Uterine smooth muscle cell (primary cell): ENCODE results near the gene LY6G5C. TPM values are rescaled to one million over a fixed set of nuclear protein-coding genes. Genes with fewer than 3 reads are reported as not detected.

Experiments
- total RNA-seq: library from RNA; depleted of rRNA; stranded (reverse); fragments of >200 nt; gene quantifications from 2 replicates; pipeline ENCODE4 v1.2.3, GENCODE V29; 2014

The LY6G5C gene
- total RNA-seq, 1 donor from 2014 or later, result 0.37 TPM

Other genes starting within 250 kb of the LY6G5C start
- gene MICB, start 182.9 kb downstream of the LY6G5C start, total RNA-seq, result 11.6 and 21.9 TPM in 2 replicates
- gene MCCD1, start 152.1 kb downstream of the LY6G5C start, total RNA-seq, result not detected in 2 replicates
- 355 and 485 TPM in 2 replicates for gene DDX39B, start 139.1 kb downstream of the LY6G5C start, total RNA-seq
- 2.0 and 3.0 TPM in 2 replicates for gene ATP6V1G2, start 134.5 kb downstream of the LY6G5C start, total RNA-seq
- 26.0 and 36.1 TPM in 2 replicates for gene NFKBIL1, start 133.5 kb downstream of the LY6G5C start, total RNA-seq
- not detected in 2 replicates for gene LTA, start 108.8 kb downstream of the LY6G5C start, total RNA-seq
- gene TNF, start 105.5 kb downstream of the LY6G5C start, total RNA-seq, result not detected in 2 replicates
- gene LTB, start 98.6 kb downstream of the LY6G5C start, total RNA-seq, result 0.25 TPM in 1 of 2 replicates, not detected in the other
- gene LST1, start 94.8 kb downstream of the LY6G5C start, total RNA-seq, result not detected in 2 replicates
- not detected in 2 replicates for gene NCR3, start 88.1 kb downstream of the LY6G5C start, total RNA-seq
- not detected in 2 replicates for gene AIF1, start 65.8 kb downstream of the LY6G5C start, total RNA-seq
- 42.2 and 46.1 TPM in 2 replicates for gene PRRC2A, start 60.4 kb downstream of the LY6G5C start, total RNA-seq
- gene BAG6, start 28.4 kb downstream of the LY6G5C start, total RNA-seq, result 122 and 128 TPM in 2 replicates
- gene APOM, start 25.2 kb downstream of the LY6G5C start, total RNA-seq, result 0.89 and 1.2 TPM in 2 replicates
- 22.6 and 28.4 TPM in 2 replicates for gene C6orf47, start 20.3 kb downstream of the LY6G5C start, total RNA-seq
- 13.0 and 18.5 TPM in 2 replicates for gene GPANK1, start 16.1 kb downstream of the LY6G5C start, total RNA-seq
- 82.2 and 114 TPM in 2 replicates for gene CSNK2B, start 15.0 kb downstream of the LY6G5C start, total RNA-seq
- gene LY6G5B, start 11.1 kb downstream of the LY6G5C start, total RNA-seq, result 3.0 and 3.4 TPM in 2 replicates
- gene ABHD16A, start 22.3 kb upstream of the LY6G5C start, total RNA-seq, result 42.8 and 50.0 TPM in 2 replicates
- not detected in 2 replicates for gene LY6G6F, start 25.8 kb upstream of the LY6G5C start, total RNA-seq
- gene LY6G6D, start 34.3 kb upstream of the LY6G5C start, total RNA-seq, result not detected in 2 replicates
- not detected in 2 replicates for gene LY6G6C, start 40.7 kb upstream of the LY6G5C start, total RNA-seq
- not detected in 2 replicates for gene MPIG6B, start 42.3 kb upstream of the LY6G5C start, total RNA-seq
- 39.3 and 81.0 TPM in 2 replicates for gene DDAH2, start 48.2 kb upstream of the LY6G5C start, total RNA-seq
- 791 and 1,362 TPM in 2 replicates for gene CLIC1, start 55.5 kb upstream of the LY6G5C start, total RNA-seq
- 13.0 and 21.6 TPM in 2 replicates for gene MSH5, start 58.9 kb upstream of the LY6G5C start, total RNA-seq
- gene SAPCD1, start 81.6 kb upstream of the LY6G5C start, total RNA-seq, result 1.00 and 1.2 TPM in 2 replicates
- gene VWA7, start 96.3 kb upstream of the LY6G5C start, total RNA-seq, result 0.11 and 0.25 TPM in 2 replicates
- 68.7 and 88.5 TPM in 2 replicates for gene VARS1, start 114.7 kb upstream of the LY6G5C start, total RNA-seq
- gene LSM2, start 125.9 kb upstream of the LY6G5C start, total RNA-seq, result 34.9 and 48.9 TPM in 2 replicates
- gene HSPA1L, start 134.2 kb upstream of the LY6G5C start, total RNA-seq, result 0.89 and 1.7 TPM in 2 replicates
- 60.4 and 107 TPM in 2 replicates for gene HSPA1A, start 134.5 kb upstream of the LY6G5C start, total RNA-seq
- 94.5 and 181 TPM in 2 replicates for gene HSPA1B, start 146.7 kb upstream of the LY6G5C start, total RNA-seq
- gene NEU1, start 181.8 kb upstream of the LY6G5C start, total RNA-seq, result 72.7 and 128 TPM in 2 replicates
- 0.25 TPM in 1 of 2 replicates, not detected in the other for gene SLC44A4, start 197.9 kb upstream of the LY6G5C start, total RNA-seq
- gene EHMT2, start 216.6 kb upstream of the LY6G5C start, total RNA-seq, result 74.0 and 94.5 TPM in 2 replicates
- gene ZBTB12, start 221.0 kb upstream of the LY6G5C start, total RNA-seq, result 4.9 and 8.1 TPM in 2 replicates
- gene C2, start 246.7 kb upstream of the LY6G5C start, total RNA-seq, result 0.77 and 2.0 TPM in 2 replicates